Measurements from ENCODE around the gene PRCD. TPM values are rescaled to one million over a fixed set of nuclear protein-coding genes. Genes with fewer than 3 reads are reported as not detected.
"Not testable (repeated sequence)": the region's sequence is repeated elsewhere in the genome, so short reads cannot be mapped to it uniquely, and the experiment has no call there.

Gene PRCD
- total and polyA plus RNA-seq, 12 donors = 1.5 to 37.2 (median 5.0) TPM; not detected in 2

DNA sequence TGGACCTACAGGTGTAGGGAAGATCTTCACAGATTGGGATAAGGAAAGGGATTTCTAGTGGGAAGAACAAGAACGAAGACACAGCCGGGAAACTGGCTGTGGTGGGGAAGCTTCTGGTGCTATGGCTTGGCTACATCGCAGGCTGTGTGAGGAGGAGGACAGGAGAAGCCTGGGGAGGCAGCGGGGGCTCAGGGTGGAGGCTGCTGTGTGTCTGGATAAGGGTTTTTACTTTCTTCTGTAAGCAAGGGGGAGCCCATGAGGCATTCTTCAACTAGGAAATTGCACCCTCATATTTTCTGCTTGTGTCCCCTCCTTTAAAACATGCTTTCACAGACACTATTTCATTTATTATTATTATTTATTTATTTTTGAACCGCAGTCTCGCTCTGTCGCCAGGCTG is 35.7 kb upstream of the PRCD start:
- Histone ChIP-seq H3K9me3 (replicated peaks in 1 of 3) (no peaks in the 10 kb centered on the region), H3K36me3 (replicated peaks in 1 of 2) (no peaks in the 10 kb centered on the region), H3K4me3 (no peak overlapping the region), H3K4me1 (replicated peaks in 1 of 2) (peaks cover 12 to 17% of the 10 kb centered on the region in 2 donors), H3K27me3 (no peaks in the 10 kb centered on the region), H3K27ac (no peak overlapping the region)
- intact Hi-C loops (cut with DNase I) = loop anchor here in 1 of 2 donors (10.0 kb wide), 1 partner anchor 99 kb away; no protein-coding TSS in a partner anchor
- TF ChIP-seq, protein P1, sequence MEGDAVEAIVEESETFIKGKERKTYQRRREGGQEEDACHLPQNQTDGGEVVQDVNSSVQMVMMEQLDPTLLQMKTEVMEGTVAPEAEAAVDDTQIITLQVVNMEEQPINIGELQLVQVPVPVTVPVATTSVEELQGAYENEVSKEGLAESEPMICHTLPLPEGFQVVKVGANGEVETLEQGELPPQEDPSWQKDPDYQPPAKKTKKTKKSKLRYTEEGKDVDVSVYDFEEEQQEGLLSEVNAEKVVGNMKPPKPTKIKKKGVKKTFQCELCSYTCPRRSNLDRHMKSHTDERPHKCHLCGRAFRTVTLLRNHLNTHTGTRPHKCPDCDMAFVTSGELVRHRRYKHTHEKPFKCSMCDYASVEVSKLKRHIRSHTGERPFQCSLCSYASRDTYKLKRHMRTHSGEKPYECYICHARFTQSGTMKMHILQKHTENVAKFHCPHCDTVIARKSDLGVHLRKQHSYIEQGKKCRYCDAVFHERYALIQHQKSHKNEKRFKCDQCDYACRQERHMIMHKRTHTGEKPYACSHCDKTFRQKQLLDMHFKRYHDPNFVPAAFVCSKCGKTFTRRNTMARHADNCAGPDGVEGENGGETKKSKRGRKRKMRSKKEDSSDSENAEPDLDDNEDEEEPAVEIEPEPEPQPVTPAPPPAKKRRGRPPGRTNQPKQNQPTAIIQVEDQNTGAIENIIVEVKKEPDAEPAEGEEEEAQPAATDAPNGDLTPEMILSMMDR (IDR thresholded peaks at IDR 0.05) = no peak
- TF ChIP-seq POLR2A (IDR thresholded peaks at IDR 0.05) = no peak
- 68 to 79% (median 77%) methylated on average over 6 to 7 of the region's 7 CpGs for WGBS, 4 donors
- no peak for DNase-seq

DNA sequence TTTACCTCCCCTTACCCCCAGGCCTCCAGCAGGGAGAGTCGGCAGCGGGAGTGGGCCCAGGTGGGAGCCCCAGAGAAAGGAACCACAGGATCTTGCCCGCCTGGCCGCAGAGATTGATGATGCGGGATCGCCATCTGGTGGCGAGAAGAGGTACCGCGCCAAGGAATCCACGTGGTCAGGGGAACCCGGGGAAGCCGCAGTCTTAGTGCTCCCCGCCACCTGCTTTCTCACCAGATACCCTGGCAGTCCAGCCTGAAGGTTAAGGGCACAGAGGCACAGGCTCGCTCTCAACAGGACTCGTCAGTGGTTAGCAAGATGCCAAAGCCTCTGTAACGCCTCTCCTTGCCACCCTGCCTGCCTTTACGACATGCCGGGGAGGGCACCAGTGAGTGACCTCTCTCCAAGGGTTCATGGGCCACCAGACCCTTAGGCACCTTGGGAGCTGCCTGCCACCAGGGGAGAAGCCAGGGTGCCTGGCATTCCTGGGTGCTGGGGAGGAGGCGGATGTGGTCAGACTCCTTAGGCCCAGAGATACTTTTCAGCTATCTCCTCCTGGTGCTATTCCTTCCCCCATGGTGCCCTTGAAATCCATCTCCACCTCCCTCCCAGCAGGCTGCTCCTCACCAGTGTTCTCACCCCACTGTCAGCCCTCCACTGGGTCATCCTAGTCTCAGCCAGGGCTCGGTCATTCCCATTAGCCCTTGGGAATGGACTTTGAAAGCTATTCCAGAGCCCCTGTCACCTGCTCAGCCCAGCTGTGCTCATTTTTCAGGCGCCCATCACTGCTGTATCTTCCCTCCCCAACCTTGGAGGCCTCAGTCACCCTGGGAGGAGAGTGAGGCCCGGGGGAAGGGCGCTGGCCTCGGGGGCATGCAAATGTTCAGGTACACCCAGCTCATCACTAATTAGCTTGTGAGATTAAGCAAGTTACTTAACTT is 33.2 kb upstream of the PRCD start:
- WGBS, 4 donors = 23 to 52% (median 25%) methylated on average over 8 to 24 of the region's 24 CpGs
- Histone ChIP-seq H3K27me3 (no peaks in the 10 kb centered on the region), H3K9me3 (replicated peaks in 1 of 3) (no peaks in the 10 kb centered on the region), H3K36me3 (replicated peaks in 1 of 2) (no peaks in the 10 kb centered on the region), H3K4me3 (no peak overlapping the region), H3K27ac (no peak overlapping the region), H3K4me1 (replicated peaks in 1 of 2) (peaks cover 3 to 10% of the 10 kb centered on the region in 2 donors)
- TF ChIP-seq, protein P1 (IDR thresholded peaks at IDR 0.05) = peak; percentile 94 to 98 (median 96)
- TF ChIP-seq POLR2A (IDR thresholded peaks at IDR 0.05) = no peak
- DNase-seq = peak; percentile 71 to 94 (median 82)
- intact Hi-C loops (cut with DNase I) = loop anchor here (1.0 to 10.0 kb wide), 4 partner anchors 39 to 104 kb away; partner anchors contain the start of gene AANAT (in 1 of the 2)

DNA sequence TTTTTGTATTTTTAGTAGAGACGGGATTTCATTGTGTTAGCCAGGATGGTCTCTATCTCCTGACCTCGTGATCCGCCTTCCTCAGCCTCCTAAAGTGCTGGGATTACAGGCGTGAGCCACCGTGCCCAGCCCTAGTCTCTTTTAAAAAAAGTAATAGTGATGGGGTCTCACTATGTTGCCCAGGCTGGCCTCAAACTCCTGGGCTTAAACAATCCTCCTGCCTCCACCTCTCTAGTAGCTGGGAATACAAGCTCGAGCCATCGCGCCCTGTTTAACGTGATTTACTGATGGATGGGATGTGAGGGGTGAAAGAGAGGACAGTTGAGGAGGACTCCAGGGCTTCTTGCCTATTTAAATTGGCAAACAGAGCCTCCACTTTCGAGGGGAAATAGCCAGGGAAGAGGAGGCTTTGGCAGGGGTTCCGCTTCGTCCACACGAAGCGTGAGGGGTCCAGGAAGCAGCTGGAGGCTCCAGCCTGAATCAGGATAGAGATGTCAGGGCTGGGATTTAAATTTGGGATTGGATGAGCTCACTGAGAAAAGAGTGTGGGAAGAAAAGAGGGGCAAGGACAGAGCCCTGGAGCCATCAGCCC is 31.3 kb upstream of the PRCD start:
- 57 to 70% (median 64%) methylated on average over 10 to 14 of the region's 14 CpGs for WGBS, 4 donors
- not testable (repeated sequence) for H3K36me3 ChIP-seq (replicated peaks in 1 of 2); H3K4me3 ChIP-seq; H3K27me3 ChIP-seq; H3K4me1 ChIP-seq (replicated peaks in 1 of 2); H3K9me3 ChIP-seq (replicated peaks in 1 of 3); H3K27ac ChIP-seq; DNase-seq
- intact Hi-C loops (cut with DNase I) = loop anchor here (5.0 to 10.0 kb wide), 3 partner anchors 41 to 106 kb away; partner anchors contain the start of gene AANAT (in 1 of the 2)

DNA sequence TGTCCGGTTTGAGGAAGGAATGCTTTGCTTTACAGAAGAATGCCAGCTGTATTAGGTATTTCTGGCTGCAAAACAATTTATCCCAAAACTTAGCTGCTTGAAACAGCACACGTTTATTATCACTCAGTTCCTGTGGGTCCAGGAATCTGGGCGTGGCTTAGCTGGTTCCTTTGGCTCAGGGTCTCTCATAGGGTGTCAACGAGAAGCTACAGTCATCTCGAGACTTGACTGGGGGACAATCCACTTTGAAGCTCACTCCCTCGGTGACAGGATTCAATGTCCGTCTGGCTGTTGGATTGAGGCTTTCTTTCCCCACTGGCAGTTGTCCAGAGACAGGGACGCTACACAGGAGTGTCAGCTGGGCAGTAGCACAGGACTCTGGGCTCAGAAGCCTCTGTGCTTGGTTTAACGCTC is 29.0 kb upstream of the PRCD start:
- H3K27me3 ChIP-seq = no peaks in the 10 kb centered on the region
- DNase-seq = no peak
- intact Hi-C loops (cut with DNase I) = no loop called here
- H3K9me3 ChIP-seq (replicated peaks in 1 of 3) = no peaks in the 10 kb centered on the region
- peaks cover 0 to 3% of the 10 kb centered on the region in 2 donors for H3K4me1 ChIP-seq (replicated peaks in 1 of 2)
- no peak overlapping the region for H3K27ac ChIP-seq
- no peaks in the 10 kb centered on the region for H3K36me3 ChIP-seq (replicated peaks in 1 of 2)
- WGBS, 4 donors = 38 to 55% (median 49%) methylated on average over 8 to 9 of the region's 9 CpGs
- TF ChIP-seq, protein P1 (IDR thresholded peaks at IDR 0.05) = no peak
- no peak for TF ChIP-seq POLR2A (IDR thresholded peaks at IDR 0.05)
- no peak overlapping the region for H3K4me3 ChIP-seq

All from adrenal gland (tissue), 12 donors.